Epithelial cell of prostate (primary cell): Measurements from ENCODE around the gene TMEM204.

Experiments used
- DNase-seq: peaks from one replicate; pipeline ENCODE4 v3.0.0-alpha.2; 2011; ENCODE audit warnings: low read depth, low spot score
- H3K27ac ChIP-seq: fragments of 450-650 bp; 2 replicates; pipeline ENCODE4 v1.5.1; 2017; ENCODE audit warnings: mild to moderate bottlenecking

Gene TMEM204

DNA sequence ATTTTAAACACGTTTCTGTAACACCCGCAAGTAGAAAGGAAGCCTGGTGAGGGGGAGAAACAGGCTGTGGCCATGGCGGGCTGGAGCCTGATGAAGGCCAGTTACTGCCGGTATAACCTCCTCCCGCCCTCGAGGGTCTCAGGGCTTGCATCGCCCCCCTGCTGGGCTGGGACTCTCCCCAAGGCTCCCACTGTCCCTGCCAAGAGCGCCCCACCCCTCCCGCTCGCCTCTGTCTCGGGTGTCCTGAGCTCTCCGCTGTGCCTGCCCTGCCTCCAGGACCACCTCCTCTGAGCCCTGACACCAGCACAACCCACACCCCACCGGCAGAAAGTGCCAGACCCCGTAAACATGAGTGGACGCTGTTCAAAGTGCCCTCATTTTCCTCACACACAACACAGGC, 18.7 kb downstream of the TMEM204 start:
- no peak for DNase-seq
- H3K27ac ChIP-seq: no peak overlapping the region

- DNase-seq: no peak
- no peak overlapping the region for H3K27ac ChIP-seq
These were observed 20.7 kb downstream of the TMEM204 start for GRCh38 chr16:1553946-1554825.

DNA sequence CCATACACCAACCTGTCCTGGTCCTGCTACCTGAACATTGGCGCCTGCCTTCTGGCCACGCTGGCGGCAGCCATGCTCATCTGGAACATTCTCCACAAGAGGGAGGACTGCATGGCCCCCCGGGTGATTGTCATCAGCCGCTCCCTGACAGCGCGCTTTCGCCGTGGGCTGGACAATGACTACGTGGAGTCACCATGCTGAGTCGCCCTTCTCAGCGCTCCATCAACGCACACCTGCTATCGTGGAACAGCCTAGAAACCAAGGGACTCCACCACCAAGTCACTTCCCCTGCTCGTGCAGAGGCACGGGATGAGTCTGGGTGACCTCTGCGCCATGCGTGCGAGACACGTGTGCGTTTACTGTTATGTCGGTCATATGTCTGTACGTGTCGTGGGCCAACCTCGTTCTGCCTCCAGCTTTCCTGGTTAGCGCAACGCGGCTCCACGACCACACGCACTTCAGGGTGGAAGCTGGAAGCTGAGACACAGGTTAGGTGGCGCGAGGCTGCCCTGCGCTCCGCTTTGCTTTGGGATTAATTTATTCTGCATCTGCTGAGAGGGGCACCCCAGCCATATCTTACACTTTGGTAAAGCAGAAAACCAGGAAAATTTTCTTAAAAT, 21.5 kb downstream of the TMEM204 start:
- no peak overlapping the region for H3K27ac ChIP-seq
- DNase-seq: no peak

GRCh38 chr16:1556254-1556653, 22.8 kb downstream of the TMEM204 start:
- DNase-seq: no peak
- H3K27ac ChIP-seq: no peak overlapping the region

GRCh38 chr16:1557074-1557473, 23.6 kb downstream of the TMEM204 start:
- H3K27ac ChIP-seq: no peak overlapping the region
- no peak for DNase-seq

GRCh38 chr16:1557576-1557975, 24.1 kb downstream of the TMEM204 start:
- DNase-seq: no peak
- no peak overlapping the region for H3K27ac ChIP-seq

DNA sequence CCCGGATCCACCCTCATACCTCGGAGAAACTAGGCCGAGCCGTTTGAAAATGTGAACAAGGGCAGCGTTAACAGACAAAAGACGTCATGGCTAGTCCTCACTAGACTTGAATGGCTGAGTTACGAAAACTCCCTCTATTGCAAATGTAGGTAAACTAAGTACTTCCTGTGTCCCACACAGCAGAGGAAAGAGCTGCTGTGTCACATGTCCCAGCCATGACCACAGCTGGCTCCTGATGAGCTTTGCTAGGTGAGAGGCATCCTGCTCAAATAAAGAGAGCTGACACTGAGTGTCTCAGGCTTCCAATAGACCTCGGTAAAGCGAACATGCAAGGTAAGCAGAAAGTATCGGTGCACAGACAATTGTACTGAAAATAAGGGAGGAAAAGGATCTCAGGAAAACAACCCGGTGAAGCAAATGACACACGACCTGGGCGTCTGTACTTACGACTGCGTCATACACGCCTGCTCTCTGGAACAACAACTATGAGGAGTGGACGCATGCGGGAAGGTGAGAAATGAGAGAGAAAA, 26.0 kb downstream of the TMEM204 start:
- no peak overlapping the region for H3K27ac ChIP-seq
- DNase-seq: no peak

DNA sequence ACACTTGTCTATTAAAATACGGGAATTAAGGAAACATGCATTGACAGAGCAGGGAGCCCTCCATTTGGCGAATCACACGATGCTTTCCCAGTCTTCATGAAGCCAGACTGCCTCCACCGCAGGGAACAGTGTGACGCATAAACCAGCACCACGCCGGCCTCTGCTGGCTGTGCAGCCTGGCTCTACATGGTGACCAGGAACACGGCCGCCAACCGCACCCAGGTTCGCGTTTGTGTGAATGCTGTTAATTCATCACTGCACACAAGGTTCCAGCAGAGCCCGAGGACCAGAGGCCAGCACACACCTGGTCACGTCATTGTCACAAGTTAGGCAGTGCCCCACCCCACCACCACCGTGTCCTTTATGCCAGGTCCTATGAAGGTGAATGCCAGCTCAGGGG, 26.7 kb downstream of the TMEM204 start:
- H3K27ac ChIP-seq: no peak overlapping the region
- DNase-seq: no peak

DNA sequence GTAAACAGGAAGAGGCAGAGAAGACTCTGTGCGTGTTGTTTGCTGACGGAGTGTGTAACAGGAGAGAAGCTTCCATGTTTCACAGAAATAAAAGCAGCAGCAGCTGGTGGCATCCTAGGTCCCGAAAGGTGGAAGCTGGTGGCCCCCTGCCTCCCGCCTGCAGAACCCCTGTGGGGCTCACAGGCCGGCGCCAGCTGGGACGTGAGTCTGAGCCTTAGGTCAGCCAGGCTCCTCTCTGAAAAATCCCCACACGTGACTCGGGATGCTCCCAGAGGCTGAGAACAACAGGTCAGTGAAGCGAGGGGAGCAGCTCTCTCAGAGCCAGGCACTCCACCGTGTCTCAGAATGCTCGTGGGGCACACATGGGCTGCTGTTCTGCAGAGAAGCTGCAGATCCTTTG, 27.4 kb downstream of the TMEM204 start:
- DNase-seq: no peak
- no peak overlapping the region for H3K27ac ChIP-seq

DNA sequence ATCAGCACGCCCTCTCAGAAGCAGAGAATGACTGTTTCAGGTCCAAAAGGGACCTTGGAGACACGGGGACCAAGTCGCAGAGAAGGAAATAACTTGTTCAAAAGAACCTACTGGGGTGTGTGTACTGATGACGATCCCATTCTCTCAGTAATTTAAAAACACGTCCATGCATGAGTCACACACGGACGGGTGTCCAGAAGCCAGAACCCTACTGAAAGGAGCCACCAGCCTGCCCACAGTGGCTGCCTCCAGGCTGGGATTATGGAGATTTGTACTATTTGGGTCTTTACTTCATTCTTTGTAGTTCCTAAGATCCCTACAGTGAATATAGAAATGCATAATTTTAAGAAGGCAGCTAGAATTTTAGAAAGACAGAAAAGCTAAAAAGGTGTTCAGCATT, 27.8 kb downstream of the TMEM204 start:
- no peak overlapping the region for H3K27ac ChIP-seq

DNA sequence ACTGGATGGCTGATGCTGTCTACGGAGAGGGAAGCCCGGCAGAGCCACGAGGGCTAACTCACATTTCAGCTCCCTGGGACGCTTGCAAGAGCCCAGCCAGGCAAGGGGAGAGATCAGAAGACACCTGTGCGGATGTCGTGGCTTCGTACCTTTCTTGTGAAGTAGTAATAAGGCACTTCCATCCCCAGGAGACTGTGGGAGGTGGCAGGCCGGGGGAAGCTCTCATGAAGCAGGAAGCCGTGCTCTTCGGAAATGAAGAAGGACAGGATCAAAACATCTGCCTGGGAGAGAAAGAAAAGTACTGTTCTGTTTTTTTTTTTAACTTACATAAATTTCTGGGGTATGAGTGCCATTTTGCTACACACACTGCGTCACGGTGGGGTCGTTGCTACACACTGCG, 28.4 kb downstream of the TMEM204 start:
- no peak for DNase-seq
- no peak overlapping the region for H3K27ac ChIP-seq

More for the DNA sequence above, 27.8 kb downstream of the TMEM204 start:
- DNase-seq: no peak

- no peak for DNase-seq
- no peak overlapping the region for H3K27ac ChIP-seq
These were observed 30.3 kb downstream of the TMEM204 start for GRCh38 chr16:1563786-1564185.

DNA sequence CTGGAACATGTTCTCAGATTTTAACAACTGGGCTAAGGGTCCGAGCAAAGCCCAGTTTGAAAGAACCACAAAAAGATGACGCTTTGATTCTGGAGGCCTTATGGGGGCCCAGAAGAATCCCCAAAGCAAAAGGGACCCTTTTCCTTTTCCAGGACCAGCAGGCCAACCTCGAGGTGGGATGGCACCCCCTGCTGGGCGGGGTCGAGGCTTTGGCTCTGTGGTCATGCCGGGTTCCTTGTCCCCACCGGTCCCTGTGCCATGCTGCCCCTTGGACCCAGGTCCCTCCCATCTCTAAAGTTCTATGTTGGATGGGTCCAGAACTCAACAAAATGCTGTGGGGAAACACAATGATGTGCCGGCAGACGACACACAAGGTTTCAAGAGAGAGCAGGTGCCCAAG, 30.9 kb downstream of the TMEM204 start:
- no peak for DNase-seq
- no peak overlapping the region for H3K27ac ChIP-seq

DNA sequence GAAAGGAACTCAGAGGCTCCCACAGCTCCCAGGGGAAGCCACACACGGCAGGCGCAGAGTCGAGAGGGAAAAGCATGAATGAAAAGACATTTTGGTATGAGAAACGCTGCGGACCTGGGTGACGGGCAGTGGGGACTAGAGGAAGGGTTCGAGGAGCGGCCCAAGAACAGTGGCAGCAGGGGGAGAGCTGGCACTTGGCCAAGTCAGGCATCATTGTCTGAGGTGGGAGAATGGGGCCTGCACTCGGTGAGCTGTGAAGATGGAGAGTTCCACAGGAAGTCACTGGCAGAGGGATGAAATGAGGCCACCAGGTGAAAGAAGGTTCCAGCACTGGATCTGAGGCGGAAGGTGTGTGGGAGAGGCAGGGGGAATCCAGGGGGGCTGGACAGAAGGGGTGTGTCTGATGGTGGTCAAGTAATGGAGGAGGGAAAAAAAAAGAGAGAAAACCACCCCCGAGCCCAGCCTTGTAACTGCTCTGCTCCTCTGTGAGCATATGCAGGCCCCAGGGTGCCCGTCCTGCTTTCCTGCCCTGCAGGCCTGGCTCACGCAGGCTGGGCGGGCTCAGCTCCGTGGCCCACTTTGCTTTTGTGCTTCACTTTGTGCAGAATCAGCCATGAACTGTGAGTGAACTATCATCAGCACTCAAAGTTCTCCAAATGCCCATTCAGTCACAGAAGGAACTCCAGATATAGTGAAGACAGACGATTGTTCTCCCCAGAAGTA, 31.8 kb downstream of the TMEM204 start:
- no peak for DNase-seq
- H3K27ac ChIP-seq: no peak overlapping the region

DNA sequence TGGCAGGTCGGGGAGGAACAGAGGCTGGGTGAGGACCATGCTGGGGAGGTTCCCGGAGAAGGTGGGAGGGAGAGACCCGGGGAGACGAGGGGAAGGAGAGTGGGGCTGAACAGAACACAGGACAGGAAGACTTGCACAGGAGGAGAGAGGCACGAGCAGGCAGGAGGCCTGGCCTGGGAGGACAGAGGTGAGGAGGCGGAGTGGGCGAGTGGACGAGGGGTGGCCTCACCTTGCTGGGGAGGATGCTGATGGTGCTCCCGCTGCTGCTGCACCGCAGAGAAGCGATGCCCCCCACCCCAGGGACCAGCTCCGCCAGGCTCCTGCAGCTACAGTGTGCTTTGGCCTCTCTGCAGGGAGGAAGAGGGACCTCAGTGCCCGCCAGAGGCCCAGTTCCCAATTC, 34.5 kb downstream of the TMEM204 start:
- DNase-seq: no peak
- H3K27ac ChIP-seq: no peak overlapping the region

GRCh38 chr16:1571012-1571671, 37.7 kb downstream of the TMEM204 start:
- DNase-seq: no peak
- H3K27ac ChIP-seq: no peak overlapping the region

DNA sequence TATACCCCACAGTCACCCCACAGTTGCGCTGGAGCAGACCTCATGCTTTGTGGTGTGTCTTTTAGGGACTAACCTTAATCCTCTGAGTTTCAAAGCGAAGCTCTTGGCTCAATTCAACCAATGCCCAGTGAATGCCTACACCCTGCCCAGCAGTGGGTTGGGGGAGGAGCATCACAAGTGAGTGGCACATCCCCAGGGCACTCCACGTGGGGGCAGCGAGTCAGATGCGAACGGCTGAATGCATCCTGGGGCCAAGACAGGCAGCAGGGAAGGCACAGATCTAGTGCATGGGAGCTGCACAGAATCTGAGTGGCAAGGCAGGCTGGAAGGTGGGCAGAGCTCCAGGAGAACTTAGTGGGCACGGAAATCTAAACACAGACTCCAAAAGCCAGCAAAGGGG, 39.2 kb downstream of the TMEM204 start:
- no peak for DNase-seq
- H3K27ac ChIP-seq: no peak overlapping the region

DNA sequence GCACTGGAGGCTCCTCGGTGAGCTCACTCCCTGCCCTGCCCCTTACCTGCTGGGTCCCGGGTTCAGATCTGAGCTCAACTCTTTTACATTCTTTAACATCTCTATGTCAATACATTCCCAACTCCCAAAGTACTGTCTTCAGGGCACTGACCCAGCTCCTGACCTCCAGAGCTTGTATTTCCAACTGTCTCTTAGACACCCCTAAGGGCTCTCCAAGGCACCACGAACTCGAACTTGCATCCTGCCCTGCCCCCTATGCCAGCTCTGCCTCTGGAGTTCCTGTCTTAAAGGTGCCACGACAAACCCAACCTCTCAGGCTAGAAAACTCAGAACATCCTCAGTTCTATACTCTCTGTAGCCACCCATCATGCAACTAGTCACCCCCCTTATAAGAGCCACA, 39.8 kb downstream of the TMEM204 start:
- H3K27ac ChIP-seq: no peak overlapping the region
- DNase-seq: no peak

DNA sequence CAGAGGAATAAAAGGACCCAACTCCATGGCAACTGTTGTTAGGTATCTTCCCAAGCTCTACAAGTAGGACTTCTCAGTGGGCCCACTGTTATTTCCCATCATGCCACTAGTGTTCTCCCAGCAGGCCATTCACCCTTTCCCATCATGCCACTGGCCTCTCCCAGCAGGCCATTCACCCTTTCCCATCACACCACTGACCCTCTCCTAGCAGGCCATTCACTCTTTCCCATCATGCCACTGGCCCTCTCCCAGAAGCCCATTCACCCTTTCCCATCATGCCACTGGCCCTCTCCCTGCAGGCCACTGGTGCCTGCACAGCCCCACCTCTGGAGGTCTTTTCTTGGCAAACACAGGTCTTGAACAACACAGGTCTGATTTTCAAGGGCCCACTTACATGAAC, 42.1 kb downstream of the TMEM204 start:
- no peak overlapping the region for H3K27ac ChIP-seq
- DNase-seq: no peak

DNA sequence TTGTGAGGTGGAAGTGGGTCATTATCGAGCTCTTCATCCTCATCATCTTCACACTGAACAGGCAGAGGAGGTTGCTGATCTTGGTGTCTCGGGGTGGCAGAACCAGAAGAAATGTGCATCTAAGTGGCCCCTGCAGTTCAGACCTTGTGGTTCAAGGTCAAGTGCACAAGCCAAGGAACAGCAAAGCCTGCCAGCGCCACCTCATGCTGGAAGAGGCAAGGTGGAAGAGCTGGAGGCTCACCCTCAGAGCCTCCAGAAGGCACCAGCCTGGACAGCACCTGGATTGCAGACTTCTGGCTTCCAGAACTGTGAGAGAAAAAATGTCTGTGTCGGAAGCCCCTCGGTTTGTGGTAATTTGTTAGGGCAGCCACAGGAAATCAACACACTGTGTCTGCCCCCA, 45.7 kb downstream of the TMEM204 start:
- H3K27ac ChIP-seq: no peak overlapping the region
- DNase-seq: no peak
